Keratinocyte (primary cell): ENCODE results near the gene SPATA2. TPM values are rescaled to one million over a fixed set of nuclear protein-coding genes. Genes with fewer than 3 reads are reported as not detected.

ENCODE experiments used
- DNase-seq: peaks from one replicate; pipeline ENCODE4 v3.0.0-alpha.2; 2011; ENCODE audit warnings: low read depth, missing footprints, low spot score
- FAIRE-seq: peaks from 2 replicates; lab custom pipeline; 2011; peaks lifted over from hg19 to GRCh38; lab: Jason Lieb, UNC
- H2AFZ ChIP-seq: 2 replicates; pipeline ENCODE4 v1.6.0; 2012; ENCODE audit warnings: low read length, control low read depth, inconsistent platforms; ENCODE audit not compliant: control insufficient read depth
- H3K27ac ChIP-seq: 2 replicates; pipeline ENCODE4 v1.5.1; 2011; ENCODE audit warnings: low read length; ENCODE audit not compliant: control insufficient read depth, insufficient read depth
- H3K27me3 ChIP-seq: 3 replicates; pipeline ENCODE4 v1.6.0; 2011; ENCODE audit warnings: low read length; ENCODE audit not compliant: control insufficient read depth, insufficient read depth; ENCODE audit errors: extremely low read depth
- H3K36me3 ChIP-seq, 2 experiments: 2 replicates in 1 of 2; 3 replicates in 1 of 2; pipeline ENCODE4 v1.5.1; 2011; ENCODE audit warnings: low read length in 2 of 2, mild to moderate bottlenecking in 1 of 2; ENCODE audit not compliant: control insufficient read depth in 2 of 2, insufficient read depth in 2 of 2; ENCODE audit errors: extremely low read depth in 1 of 2
- H3K4me1 ChIP-seq: 3 replicates; pipeline ENCODE4 v1.5.1; 2011; ENCODE audit warnings: low read length; ENCODE audit not compliant: control insufficient read depth, insufficient read depth; ENCODE audit errors: extremely low read depth
- H3K4me2 ChIP-seq: 3 replicates; pipeline ENCODE4 v1.6.0; 2011; ENCODE audit warnings: low read depth, low read length; ENCODE audit not compliant: control insufficient read depth, insufficient read depth; ENCODE audit errors: extremely low read depth
- H3K4me3 ChIP-seq, 3 experiments: fragments of 200-600 bp in 1 of 3; sonication (generic) in 1 of 3; 2 replicates in 2 of 3; 3 replicates in 1 of 3; pipeline ENCODE4 v1.5.1; 2011 to 2016; ENCODE audit warnings: low read length in 3 of 3, mild to moderate bottlenecking in 3 of 3, control low read depth in 2 of 3, inconsistent platforms in 1 of 3, low read depth in 1 of 3, mixed read lengths in 1 of 3, mixed run types in 1 of 3, moderate library complexity in 1 of 3; ENCODE audit not compliant: control insufficient read depth in 2 of 3, insufficient read depth in 2 of 3; ENCODE audit errors: extremely low read depth in 1 of 3
- H3K79me2 ChIP-seq: 2 replicates; pipeline ENCODE4 v1.6.0; 2012; ENCODE audit warnings: low read length; ENCODE audit not compliant: control insufficient read depth, insufficient read depth
- H3K9ac ChIP-seq: 3 replicates; pipeline ENCODE4 v1.6.0; 2011; ENCODE audit warnings: low read length; ENCODE audit not compliant: control insufficient read depth, insufficient read depth; ENCODE audit errors: extremely low read depth
- H3K9me1 ChIP-seq: 3 replicates; pipeline ENCODE4 v1.6.0; 2011; ENCODE audit warnings: low read length; ENCODE audit not compliant: control insufficient read depth, insufficient read depth; ENCODE audit errors: extremely low read depth
- H3K9me3 ChIP-seq: 2 replicates; pipeline ENCODE4 v1.5.1; 2012; ENCODE audit warnings: low read depth, low read length; ENCODE audit not compliant: control insufficient read depth
- H4K20me1 ChIP-seq: 3 replicates; pipeline ENCODE4 v1.6.0; 2011; ENCODE audit warnings: low read length; ENCODE audit not compliant: control insufficient read depth, insufficient read depth; ENCODE audit errors: extremely low read depth
- EZH2 ChIP-seq: IDR thresholded peaks from one replicate; pipeline ENCODE4 v1.6.1; 2012; ENCODE audit warnings: inconsistent platforms, mild to moderate bottlenecking, low read length, moderate library complexity
- dilution Hi-C: fragments of 300-500 bp; cut with MboI; formaldehyde crosslinking; loops from one replicate; pipeline ENCODE4 v1.7.0; 2020; ENCODE audit warnings: low sequenced_read_pairs; ENCODE audit not compliant: extremely low pct_ligation_motif_present
- polyA plus RNA-seq, 5 experiments: library from polyadenylated mRNA; depleted of rRNA in 3 of 5; stranded (reverse) in 3 of 5; stranded (forward) in 1 of 5; unstranded in 1 of 5; fragments of >200 nt; gene quantifications; 1 replicate in 1 of 5; 2 replicates in 3 of 5; 3 replicates in 1 of 5; pipeline versions ENCODE4 v1.2.1 to v1.2.3, GENCODE V29; 2011 to 2012; ENCODE audit warnings: missing spikeins in 2 of 5, low read depth in 1 of 5, low replicate concordance in 1 of 5
- TF ChIP-seq, protein P1 (sequence below), 3 experiments: IDR thresholded peaks in 1 of 3; conservative IDR thresholded peaks in 1 of 3; optimal IDR thresholded peaks in 1 of 3; 2 replicates in 2 of 3; 3 replicates in 1 of 3; pipeline versions ENCODE3 to v1.5.1; 2011; ENCODE audit warnings: low read length in 3 of 3, mild to moderate bottlenecking in 3 of 3, moderate library complexity in 2 of 3, control low read depth in 1 of 3, inconsistent platforms in 1 of 3; ENCODE audit not compliant: insufficient read depth in 2 of 3; ENCODE audit errors: extremely low read depth in 1 of 3

The SPATA2 gene
- polyA plus RNA-seq, 1 donor (not counting 4 experiments of a cell fraction or from before 2014, with no cell fraction given), result 3.2 TPM

DNA sequence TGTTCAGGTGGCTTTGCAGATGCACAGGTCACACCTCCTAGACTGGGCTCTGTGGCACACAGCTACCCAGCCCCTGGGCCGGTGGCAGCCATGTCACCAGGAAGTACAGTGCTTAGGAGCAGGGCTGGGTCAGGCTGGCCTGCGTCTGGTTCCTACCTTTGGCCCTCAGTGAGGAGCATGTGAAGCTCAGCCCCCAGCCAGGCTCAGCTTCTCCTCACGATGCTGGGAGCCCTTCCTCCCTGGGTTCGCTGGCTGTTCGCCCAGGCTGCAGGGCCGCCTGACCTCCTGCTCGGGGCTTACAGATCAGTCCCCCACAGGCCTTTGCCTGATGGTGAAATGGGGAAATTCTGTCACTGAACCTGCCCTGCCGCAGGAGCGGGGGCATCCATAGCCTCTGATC lies 23.1 kb downstream of the SPATA2 start:
- no peaks in the 10 kb centered on the region for H3K9me1 ChIP-seq
- no peak overlapping the region for H3K27ac ChIP-seq
- FAIRE-seq, result no peak
- H3K4me1 ChIP-seq, result no peaks in the 10 kb centered on the region
- DNase-seq, result no peak
- no peaks in the 10 kb centered on the region for H3K9me3 ChIP-seq
- no peak overlapping the region for H3K4me3 ChIP-seq
- no peaks in the 10 kb centered on the region for H3K27me3 ChIP-seq
- H3K4me2 ChIP-seq, result no peak overlapping the region
- H4K20me1 ChIP-seq, result no peaks in the 10 kb centered on the region
- TF ChIP-seq, protein P1, sequence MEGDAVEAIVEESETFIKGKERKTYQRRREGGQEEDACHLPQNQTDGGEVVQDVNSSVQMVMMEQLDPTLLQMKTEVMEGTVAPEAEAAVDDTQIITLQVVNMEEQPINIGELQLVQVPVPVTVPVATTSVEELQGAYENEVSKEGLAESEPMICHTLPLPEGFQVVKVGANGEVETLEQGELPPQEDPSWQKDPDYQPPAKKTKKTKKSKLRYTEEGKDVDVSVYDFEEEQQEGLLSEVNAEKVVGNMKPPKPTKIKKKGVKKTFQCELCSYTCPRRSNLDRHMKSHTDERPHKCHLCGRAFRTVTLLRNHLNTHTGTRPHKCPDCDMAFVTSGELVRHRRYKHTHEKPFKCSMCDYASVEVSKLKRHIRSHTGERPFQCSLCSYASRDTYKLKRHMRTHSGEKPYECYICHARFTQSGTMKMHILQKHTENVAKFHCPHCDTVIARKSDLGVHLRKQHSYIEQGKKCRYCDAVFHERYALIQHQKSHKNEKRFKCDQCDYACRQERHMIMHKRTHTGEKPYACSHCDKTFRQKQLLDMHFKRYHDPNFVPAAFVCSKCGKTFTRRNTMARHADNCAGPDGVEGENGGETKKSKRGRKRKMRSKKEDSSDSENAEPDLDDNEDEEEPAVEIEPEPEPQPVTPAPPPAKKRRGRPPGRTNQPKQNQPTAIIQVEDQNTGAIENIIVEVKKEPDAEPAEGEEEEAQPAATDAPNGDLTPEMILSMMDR (optimal IDR thresholded peaks at IDR 0.05 in 1 of 3, IDR thresholded peaks at IDR 0.05 in 1 of 3, conservative IDR thresholded peaks at IDR 0.05 in 1 of 3; ENCODE audit: extremely low read depth in 1 of 3, insufficient read depth in 2 of 3, low read length in 3 of 3), result no peak
- TF ChIP-seq EZH2, result no peak
- H2AFZ ChIP-seq, result no peak overlapping the region
- peaks cover 3 to 6% of the 10 kb centered on the region in 2 experiments for H3K36me3 ChIP-seq
- H3K9ac ChIP-seq, result no peak overlapping the region
- H3K79me2 ChIP-seq, result no peaks in the 10 kb centered on the region
- dilution Hi-C loops, result no loop called here

DNA sequence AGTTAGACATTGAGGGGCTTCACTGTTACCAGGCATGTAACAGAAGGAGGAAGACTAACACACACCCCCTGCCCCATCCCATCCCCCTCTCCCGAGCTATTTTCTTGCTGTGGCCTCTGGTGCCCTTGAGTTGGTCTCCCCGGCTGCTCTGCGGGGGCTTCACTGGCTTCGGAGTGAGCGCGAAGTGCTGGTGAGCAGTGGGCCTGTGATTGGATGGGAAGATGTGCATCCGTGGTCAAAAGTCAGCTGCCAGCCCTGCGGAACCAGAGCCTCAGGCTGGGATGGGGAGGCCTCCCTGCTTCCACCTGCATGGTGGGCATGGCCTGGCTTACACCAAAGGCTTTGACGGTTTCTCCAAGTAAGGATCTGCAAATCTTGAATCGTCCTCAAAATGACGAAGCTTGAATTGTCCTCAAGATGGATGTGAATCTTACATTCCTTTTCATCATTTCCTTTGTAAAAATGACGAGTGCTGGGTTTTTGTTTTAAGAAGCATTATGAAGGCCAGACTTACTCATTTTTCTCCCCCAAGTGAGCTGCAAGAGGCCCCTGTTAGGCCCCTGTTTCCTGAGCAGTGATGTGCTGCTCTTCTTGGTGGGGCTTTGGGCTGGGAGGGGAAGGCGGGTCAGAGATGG lies 23.7 kb downstream of the SPATA2 start:
- H3K9ac ChIP-seq, result no peak overlapping the region

More for the DNA sequence above, 23.7 kb downstream of the SPATA2 start:
- no peaks in the 10 kb centered on the region for H3K79me2 ChIP-seq
- DNase-seq (no peak), FAIRE-seq (no peak)
- peaks cover 3 to 6% of the 10 kb centered on the region in 2 experiments for H3K36me3 ChIP-seq
- H3K4me1 ChIP-seq, result no peaks in the 10 kb centered on the region
- no peak overlapping the region for H3K27ac ChIP-seq
- dilution Hi-C loops, result no loop called here
- no peaks in the 10 kb centered on the region for H4K20me1 ChIP-seq
- H3K4me2 ChIP-seq, result no peak overlapping the region
- no peak overlapping the region for H2AFZ ChIP-seq
- H3K9me1 ChIP-seq, result no peaks in the 10 kb centered on the region
- TF ChIP-seq EZH2, result no peak
- TF ChIP-seq, protein P1 (optimal IDR thresholded peaks at IDR 0.05 in 1 of 3, IDR thresholded peaks at IDR 0.05 in 1 of 3, conservative IDR thresholded peaks at IDR 0.05 in 1 of 3; ENCODE audit: extremely low read depth in 1 of 3, insufficient read depth in 2 of 3, low read length in 3 of 3), result no peak
- no peaks in the 10 kb centered on the region for H3K27me3 ChIP-seq
- H3K4me3 ChIP-seq, result no peak overlapping the region
- H3K9me3 ChIP-seq, result no peaks in the 10 kb centered on the region
